OCI-LY1 (cell line): ENCODE data around the gene CTCFL.

ENCODE experiments used
- EZH2 ChIP-seq: fragments of 200-600 bp; sonication (generic), shearing (Covaris generic); IDR thresholded peaks from 2 replicates; pipeline ENCODE4 v1.8.0; 2017; ENCODE audit warnings: borderline replicate concordance, mixed run types, mild to moderate bottlenecking, antibody characterized with exemption, low read length, moderate library complexity, mixed read lengths
- TF ChIP-seq, protein P1 (sequence below): fragments of 200-600 bp; sonication (generic), shearing (Covaris generic); IDR thresholded peaks from 2 replicates; pipeline ENCODE4 v1.5.1; 2017; ENCODE audit warnings: mild to moderate bottlenecking, antibody characterized with exemption, low read length, moderate library complexity, mixed read lengths

- TF ChIP-seq, protein P1, sequence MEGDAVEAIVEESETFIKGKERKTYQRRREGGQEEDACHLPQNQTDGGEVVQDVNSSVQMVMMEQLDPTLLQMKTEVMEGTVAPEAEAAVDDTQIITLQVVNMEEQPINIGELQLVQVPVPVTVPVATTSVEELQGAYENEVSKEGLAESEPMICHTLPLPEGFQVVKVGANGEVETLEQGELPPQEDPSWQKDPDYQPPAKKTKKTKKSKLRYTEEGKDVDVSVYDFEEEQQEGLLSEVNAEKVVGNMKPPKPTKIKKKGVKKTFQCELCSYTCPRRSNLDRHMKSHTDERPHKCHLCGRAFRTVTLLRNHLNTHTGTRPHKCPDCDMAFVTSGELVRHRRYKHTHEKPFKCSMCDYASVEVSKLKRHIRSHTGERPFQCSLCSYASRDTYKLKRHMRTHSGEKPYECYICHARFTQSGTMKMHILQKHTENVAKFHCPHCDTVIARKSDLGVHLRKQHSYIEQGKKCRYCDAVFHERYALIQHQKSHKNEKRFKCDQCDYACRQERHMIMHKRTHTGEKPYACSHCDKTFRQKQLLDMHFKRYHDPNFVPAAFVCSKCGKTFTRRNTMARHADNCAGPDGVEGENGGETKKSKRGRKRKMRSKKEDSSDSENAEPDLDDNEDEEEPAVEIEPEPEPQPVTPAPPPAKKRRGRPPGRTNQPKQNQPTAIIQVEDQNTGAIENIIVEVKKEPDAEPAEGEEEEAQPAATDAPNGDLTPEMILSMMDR = no peak
- TF ChIP-seq EZH2 = no peak
Measured at GRCh38 chr20:57459278-57459677, 65.7 kb downstream of the CTCFL start.
